ENCODE measurements around the gene ZNF516.

DNA sequence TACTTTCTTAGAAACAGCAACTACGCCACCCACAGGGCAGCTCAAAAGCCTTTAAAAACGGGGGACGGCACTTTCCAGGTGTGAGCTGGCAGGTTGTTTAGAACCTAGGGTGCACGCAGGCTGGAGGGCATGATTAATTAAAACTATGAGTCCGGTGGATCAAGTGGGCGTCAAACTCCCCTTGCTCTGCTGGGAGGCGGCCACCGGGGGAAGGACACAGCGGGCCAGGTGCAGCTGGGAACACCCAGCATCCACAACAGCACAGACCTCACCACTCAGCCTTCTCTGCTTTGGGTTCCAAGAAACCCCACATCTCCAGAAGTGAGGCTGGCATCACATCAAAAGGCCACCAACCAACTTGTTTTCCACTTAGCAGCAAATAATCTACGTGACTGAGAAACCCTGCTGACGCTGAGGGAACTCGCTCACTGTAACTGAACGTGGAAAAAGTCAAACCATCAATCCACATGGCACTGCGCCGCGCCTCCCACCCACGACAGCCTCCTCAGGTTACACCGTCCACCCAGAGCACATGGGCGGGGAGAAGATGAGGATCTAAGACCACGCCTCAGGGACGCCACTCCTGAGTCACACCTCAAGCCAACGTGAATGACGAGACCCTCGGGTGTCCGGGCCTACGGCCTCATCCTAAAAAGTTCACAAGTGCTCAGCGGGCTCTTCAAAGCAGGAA lies 118.2 kb downstream of the ZNF516 start:
- TF ChIP-seq EZH2phosphoT487 (IDR thresholded peaks at IDR 0.05; ENCODE audit: low read depth, severe bottlenecking, unreplicated experiment) (no peak), EZH2 (IDR thresholded peaks at IDR 0.05; ENCODE audit: borderline replicate concordance) (no peak)
- TF ChIP-seq, protein P1, sequence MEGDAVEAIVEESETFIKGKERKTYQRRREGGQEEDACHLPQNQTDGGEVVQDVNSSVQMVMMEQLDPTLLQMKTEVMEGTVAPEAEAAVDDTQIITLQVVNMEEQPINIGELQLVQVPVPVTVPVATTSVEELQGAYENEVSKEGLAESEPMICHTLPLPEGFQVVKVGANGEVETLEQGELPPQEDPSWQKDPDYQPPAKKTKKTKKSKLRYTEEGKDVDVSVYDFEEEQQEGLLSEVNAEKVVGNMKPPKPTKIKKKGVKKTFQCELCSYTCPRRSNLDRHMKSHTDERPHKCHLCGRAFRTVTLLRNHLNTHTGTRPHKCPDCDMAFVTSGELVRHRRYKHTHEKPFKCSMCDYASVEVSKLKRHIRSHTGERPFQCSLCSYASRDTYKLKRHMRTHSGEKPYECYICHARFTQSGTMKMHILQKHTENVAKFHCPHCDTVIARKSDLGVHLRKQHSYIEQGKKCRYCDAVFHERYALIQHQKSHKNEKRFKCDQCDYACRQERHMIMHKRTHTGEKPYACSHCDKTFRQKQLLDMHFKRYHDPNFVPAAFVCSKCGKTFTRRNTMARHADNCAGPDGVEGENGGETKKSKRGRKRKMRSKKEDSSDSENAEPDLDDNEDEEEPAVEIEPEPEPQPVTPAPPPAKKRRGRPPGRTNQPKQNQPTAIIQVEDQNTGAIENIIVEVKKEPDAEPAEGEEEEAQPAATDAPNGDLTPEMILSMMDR (IDR thresholded peaks at IDR 0.05; ENCODE audit: poor library complexity), result no peak

Data from hepatocyte (in vitro differentiated cells).